ENCODE measurements around the gene POFUT2.

POFUT2 gene

DNA sequence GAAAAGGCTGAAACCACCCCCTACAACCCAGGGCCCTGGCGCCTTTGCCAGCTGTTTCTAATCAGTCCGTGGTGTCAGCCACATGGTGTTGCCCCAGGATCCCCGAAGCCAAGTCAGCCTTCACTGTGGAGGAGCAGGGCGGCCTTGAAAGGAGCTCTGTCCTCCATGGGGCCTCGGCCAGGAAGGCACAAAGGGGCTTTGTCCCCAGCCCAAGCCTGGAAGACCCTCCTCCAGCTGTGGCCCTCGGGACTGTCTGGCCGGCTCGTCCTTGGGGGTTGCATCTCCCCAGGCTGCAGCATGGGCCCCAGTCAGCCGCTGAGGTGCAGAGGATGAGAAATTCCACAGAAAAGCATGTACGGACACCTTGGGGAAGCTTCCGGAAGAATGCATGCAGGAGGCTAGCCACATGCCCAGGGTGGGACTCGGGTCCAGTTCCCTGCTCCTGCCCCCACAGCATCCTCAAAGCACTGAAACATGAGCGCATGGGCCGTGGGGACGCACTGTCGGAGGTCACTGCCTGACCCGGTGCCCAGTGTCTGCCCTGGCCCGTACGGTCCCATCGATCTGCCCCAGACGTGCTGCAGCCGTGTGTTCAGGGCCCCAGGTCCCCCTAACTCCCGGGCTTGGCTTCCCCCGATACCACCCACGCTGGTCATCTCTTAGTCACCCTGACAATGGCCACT lies 38.6 kb upstream of the POFUT2 start:
- TF ChIP-seq, protein P1, sequence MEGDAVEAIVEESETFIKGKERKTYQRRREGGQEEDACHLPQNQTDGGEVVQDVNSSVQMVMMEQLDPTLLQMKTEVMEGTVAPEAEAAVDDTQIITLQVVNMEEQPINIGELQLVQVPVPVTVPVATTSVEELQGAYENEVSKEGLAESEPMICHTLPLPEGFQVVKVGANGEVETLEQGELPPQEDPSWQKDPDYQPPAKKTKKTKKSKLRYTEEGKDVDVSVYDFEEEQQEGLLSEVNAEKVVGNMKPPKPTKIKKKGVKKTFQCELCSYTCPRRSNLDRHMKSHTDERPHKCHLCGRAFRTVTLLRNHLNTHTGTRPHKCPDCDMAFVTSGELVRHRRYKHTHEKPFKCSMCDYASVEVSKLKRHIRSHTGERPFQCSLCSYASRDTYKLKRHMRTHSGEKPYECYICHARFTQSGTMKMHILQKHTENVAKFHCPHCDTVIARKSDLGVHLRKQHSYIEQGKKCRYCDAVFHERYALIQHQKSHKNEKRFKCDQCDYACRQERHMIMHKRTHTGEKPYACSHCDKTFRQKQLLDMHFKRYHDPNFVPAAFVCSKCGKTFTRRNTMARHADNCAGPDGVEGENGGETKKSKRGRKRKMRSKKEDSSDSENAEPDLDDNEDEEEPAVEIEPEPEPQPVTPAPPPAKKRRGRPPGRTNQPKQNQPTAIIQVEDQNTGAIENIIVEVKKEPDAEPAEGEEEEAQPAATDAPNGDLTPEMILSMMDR (IDR thresholded peaks at IDR 0.05; ENCODE audit: insufficient read depth, low read depth, low read length, missing control alignments) = no peak
- H3K4me3 ChIP-seq (ENCODE audit: low read depth, low read length) = no peak overlapping the region
- peak; percentile 23 for DNase-seq (ENCODE audit: low read depth)

DNA sequence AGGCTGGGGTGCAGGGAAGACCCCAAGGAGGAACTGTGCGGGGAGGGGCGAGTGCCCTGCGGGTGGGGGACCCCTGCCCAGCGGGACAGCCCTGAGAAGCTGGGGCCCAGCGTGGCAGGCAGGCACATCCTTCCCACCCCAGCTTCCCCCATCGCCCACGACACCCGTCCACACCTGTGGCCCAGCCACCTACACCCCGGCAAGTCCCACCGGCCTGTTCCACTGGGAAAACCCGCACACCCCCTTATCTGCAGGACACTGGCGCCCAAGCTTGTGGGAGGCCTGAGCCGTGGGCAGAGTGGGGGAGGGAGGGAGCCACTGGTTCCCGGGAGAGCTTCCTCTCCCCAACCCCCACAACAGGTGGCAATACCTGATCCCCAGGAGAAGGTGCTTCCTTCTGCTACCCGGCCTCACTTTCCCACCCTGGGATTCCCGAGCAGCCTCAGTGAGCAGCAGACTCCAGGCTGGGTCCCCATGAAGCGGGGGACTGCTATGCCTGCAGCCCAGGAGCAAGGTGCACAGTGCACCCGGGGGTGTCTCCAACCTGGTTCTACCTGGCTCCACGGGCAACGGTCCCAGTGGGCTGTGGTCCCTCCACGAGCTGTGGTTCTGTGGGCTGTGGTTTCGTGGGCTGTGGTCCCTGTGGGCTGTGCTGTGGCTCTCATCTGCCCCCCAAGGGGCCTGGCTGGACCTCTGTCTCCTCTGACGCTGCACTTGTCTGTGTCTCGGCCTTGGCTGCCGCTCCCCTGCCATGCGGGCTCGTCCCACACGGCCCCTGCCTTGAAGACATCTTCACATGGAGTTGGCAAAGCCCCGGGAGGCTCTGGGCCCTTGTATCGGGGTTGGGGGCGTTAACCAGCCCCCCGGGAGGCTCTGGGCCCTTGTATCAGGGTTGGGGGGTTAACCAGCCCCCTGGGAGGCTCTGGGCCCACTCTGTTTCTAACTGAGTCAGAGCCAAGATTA lies 37.8 kb upstream of the POFUT2 start:
- TF ChIP-seq, protein P1 (IDR thresholded peaks at IDR 0.05; ENCODE audit: insufficient read depth, low read depth, low read length, missing control alignments) = no peak
- H3K4me3 ChIP-seq (ENCODE audit: low read depth, low read length) = no peak overlapping the region
- DNase-seq (ENCODE audit: low read depth) = no peak

DNA sequence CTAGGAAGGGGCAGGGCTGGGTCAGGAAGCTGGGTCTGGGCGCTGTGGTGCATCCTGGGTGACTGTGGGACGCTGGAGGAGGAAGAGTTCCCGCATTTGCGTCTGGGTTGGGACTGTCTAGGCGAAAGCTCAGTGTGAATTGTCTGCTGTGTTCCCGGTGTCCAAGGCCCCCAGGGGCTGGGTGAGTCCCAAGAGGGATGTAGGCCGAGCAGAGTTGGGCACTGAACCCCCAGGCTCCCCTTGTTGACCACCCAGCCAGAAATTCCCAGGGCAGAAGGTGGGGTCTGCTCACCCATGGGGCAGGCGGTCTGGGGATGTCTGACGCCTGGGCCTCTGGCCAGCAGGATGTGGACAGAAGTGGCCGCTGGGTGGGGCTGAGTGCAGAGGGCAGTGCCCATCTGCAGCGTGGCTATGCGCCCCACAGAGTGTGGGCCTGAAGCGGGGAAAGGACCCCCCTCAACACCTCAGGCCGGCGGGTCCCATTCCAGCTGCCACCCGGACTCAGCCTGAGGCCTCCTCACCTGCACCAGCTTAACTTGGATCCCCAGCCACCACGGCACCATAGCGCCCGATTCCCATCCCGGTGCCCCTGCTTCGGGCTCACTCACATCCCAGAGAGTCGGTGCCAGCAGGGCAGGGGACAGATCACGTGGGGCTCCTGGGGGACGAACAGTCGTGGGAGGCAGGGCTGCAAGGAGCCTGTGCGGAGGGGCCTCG lies 37.0 kb upstream of the POFUT2 start:
- no peak overlapping the region for H3K4me3 ChIP-seq (ENCODE audit: low read depth, low read length)
- DNase-seq (ENCODE audit: low read depth) = no peak
- TF ChIP-seq, protein P1 (IDR thresholded peaks at IDR 0.05; ENCODE audit: insufficient read depth, low read depth, low read length, missing control alignments) = no peak

DNA sequence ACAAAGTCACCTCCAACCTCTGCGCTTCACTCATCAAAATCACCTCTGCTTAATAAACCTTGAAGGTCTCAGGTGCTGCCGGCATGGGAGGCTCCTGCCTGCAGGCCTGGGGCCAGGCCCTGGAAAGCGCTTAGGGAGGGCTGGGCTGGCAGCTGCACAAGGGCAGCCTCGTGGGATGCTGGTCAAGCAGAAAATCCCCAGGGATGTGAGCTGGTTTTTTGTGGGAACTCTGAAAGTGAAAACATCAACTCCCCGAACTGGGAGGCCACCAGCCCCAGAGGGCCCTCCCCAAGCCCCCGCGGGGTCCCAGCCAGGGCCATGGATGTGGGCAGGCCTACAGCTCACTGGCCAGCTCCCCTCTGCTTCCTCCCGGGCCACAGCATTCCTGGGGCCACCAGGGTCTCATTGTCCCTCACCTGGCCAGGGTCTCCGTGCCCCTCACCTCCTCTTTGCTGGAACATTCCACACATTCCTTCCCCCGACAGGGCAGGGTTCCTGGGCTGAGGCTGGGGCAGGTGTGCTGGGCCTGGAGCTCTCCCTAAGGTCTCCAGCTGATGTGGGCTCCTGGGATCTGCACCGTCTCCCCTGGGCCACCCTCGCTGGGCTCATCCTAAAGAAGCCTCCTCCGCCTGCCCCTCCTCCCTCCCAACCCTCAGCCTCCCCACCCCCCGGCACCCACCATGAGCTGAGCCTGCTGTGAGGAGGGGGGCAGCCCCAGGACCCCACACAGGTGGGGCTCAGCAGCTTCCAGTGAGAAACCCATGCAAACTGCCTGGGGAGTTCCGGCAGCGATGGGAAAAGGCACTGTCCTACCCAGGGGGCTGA lies 36.0 kb upstream of the POFUT2 start:
- TF ChIP-seq, protein P1 (IDR thresholded peaks at IDR 0.05; ENCODE audit: insufficient read depth, low read depth, low read length, missing control alignments) = no peak
- DNase-seq (ENCODE audit: low read depth) = no peak
- no peak overlapping the region for H3K4me3 ChIP-seq (ENCODE audit: low read depth, low read length)

DNA sequence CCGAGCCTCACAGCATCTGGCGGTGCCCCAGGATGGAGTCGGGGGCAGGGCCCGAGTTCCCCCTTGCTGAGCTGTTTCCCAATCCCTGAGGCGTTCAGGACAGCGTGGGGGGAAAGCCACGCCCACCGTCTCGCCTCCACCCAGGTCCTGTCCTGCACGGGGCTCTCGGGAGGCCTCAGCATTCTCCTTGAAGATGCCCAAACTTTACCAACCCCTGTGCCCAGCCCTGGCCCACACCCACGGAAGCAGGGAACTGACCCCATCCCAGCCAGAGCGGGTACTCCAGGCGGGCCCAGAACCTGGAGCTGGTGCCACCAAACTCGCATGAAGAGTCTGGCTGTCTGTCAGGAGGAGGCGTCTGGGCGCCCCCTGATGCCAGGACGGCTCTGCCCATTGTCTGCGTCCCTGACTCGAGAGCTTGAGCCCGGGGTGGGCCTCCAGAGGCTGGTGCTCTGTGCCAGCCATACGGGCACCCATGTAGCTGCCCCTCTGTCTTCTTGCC lies 35.3 kb upstream of the POFUT2 start:
- no peak for DNase-seq (ENCODE audit: low read depth)
- TF ChIP-seq, protein P1 (IDR thresholded peaks at IDR 0.05; ENCODE audit: insufficient read depth, low read depth, low read length, missing control alignments) = no peak
- no peak overlapping the region for H3K4me3 ChIP-seq (ENCODE audit: low read depth, low read length)
